ENCODE results near the gene DAAM2. TPM values are rescaled to one million over a fixed set of nuclear protein-coding genes. Genes with fewer than 3 reads are reported as not detected.

The DAAM2 gene
- total RNA-seq, 1 donor from 2014 or later, result 22.1 TPM

DNA sequence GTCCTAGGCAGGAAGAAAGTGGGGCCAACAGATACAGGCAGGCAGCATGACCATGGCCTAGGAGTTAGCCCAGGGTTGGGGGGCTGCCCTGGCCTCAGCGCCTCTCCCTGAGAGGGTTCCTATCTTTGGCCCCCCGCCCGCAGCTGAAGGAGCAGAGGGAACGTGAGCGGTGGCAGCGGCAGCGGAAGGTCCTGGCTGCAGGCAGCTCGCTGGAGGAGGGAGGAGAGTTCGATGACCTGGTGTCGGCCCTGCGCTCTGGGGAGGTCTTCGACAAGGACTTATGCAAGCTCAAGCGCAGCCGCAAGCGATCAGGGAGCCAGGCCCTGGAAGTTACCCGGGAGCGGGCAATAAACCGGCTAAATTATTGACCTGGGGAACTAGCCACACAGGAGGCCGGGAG is 109.5 kb downstream of the DAAM2 start:
- Histone ChIP-seq H3K27me3 (no peaks in the 10 kb centered on the region), H3K4me3 (no peak overlapping the region), H3K27ac (no peak overlapping the region), H3K36me3 (peaks cover 0 to 18% of the 10 kb centered on the region in 2 donors), H3K9me3 (no peaks in the 10 kb centered on the region), H3K4me1 (no peaks in the 10 kb centered on the region)
- TF ChIP-seq, protein P1, sequence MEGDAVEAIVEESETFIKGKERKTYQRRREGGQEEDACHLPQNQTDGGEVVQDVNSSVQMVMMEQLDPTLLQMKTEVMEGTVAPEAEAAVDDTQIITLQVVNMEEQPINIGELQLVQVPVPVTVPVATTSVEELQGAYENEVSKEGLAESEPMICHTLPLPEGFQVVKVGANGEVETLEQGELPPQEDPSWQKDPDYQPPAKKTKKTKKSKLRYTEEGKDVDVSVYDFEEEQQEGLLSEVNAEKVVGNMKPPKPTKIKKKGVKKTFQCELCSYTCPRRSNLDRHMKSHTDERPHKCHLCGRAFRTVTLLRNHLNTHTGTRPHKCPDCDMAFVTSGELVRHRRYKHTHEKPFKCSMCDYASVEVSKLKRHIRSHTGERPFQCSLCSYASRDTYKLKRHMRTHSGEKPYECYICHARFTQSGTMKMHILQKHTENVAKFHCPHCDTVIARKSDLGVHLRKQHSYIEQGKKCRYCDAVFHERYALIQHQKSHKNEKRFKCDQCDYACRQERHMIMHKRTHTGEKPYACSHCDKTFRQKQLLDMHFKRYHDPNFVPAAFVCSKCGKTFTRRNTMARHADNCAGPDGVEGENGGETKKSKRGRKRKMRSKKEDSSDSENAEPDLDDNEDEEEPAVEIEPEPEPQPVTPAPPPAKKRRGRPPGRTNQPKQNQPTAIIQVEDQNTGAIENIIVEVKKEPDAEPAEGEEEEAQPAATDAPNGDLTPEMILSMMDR (IDR thresholded peaks at IDR 0.05), result no peak
- no peak for TF ChIP-seq POLR2A (IDR thresholded peaks at IDR 0.05)
- intact Hi-C loops (cut with DNase I), result no loop called here
- DNase-seq (ENCODE audit: extremely low spot score in 2 of 2), result no peak

DNA sequence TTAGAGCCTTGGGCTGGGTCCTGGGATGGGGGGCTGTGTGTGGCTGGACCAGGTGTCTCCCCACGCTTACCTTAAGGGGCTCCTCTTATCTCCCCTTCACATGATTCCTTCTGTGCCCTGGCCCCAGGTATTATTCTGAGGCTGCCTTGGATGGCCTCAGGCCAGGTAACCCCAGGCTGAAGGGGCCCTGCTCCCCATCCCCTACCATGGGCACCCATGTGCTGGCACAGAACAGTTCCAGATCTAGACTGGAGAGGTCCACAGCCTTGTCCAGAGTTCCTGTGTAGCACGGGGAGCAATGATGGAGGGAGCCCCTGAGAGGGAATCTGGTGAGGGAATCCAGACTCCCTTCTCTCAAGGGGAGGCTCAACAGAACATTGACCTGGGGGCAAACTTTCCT is 110.0 kb downstream of the DAAM2 start:
- DNase-seq (ENCODE audit: extremely low spot score in 2 of 2), result no peak
- TF ChIP-seq POLR2AphosphoS5 (IDR thresholded peaks at IDR 0.05; ENCODE audit: insufficient read depth in 1 of 2, low read depth in 1 of 2) (no peak), POLR2A (IDR thresholded peaks at IDR 0.05) (no peak)
- TF ChIP-seq, protein P1 (IDR thresholded peaks at IDR 0.05), result no peak
- no peaks in the 10 kb centered on the region for H3K9me3 ChIP-seq
- H3K4me3 ChIP-seq, result no peak overlapping the region
- H3K27ac ChIP-seq, result no peak overlapping the region
- intact Hi-C loops (cut with DNase I), result no loop called here
- H3K4me1 ChIP-seq, result no peaks in the 10 kb centered on the region
- no peaks in the 10 kb centered on the region for H3K27me3 ChIP-seq
- peaks cover 0 to 13% of the 10 kb centered on the region in 2 donors for H3K36me3 ChIP-seq

DNA sequence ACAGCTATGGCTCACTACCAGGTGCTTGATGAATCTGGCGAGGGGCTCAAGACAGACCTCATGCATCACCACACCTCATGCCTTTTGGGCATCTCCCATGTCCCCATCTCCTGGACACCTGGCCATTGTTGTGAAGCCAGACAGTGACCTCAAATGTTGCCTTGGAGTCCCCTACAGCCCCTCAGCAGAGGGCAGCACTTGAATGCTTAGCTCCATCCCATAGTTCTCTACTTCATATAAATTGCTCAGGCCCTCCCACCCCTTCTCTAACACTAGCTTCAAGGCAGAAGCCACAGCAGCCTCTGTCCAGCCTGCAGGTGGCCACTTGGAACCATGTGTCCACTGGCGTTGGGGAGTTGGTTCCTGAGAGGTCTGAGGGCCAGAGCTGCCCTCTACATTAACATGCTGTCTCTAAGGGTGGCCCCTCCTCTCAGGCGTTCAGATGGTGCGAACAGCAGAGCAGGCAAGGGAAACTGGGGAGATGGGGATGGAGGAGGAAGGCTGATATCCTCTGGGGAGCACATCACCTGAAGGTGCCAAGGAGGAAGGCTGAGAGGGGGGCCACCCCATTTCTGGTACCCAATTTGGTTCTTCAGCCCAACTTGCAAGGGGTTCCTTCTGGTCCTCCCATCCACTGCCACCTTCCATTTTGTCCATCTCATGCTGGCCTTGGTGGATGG is 110.8 kb downstream of the DAAM2 start:
- H3K9me3 ChIP-seq, result no peaks in the 10 kb centered on the region
- no peaks in the 10 kb centered on the region for H3K4me1 ChIP-seq
- DNase-seq (ENCODE audit: extremely low spot score in 2 of 2), result no peak
- intact Hi-C loops (cut with DNase I), result no loop called here
- no peak overlapping the region for H3K4me3 ChIP-seq
- H3K27ac ChIP-seq, result no peak overlapping the region
- TF ChIP-seq POLR2A (IDR thresholded peaks at IDR 0.05) (no peak), POLR2AphosphoS5 (IDR thresholded peaks at IDR 0.05; ENCODE audit: insufficient read depth in 1 of 2, low read depth in 1 of 2) (no peak)
- TF ChIP-seq, protein P1 (IDR thresholded peaks at IDR 0.05), result no peak
- H3K27me3 ChIP-seq, result no peaks in the 10 kb centered on the region
- peaks cover 0 to 11% of the 10 kb centered on the region in 2 donors for H3K36me3 ChIP-seq

DNA sequence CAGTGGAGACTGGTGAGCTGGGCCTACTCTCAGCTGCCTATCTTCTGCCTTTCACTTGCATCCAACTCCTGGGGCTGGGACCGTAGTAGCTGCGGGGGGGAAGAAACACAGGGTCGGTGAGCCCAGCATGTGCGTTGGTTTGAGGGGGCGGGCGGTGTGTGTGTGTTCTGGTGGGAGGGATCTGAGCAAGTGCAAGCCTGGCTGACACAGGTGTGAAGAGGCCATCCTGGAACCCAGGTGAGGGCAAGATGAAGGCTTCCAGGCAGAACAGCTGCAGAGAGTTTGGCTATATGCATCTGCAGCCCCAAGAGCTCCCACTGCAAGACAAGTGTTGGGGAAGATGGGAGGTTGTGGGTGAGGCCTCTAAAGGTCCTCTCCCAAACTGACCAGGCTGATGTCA is 111.5 kb downstream of the DAAM2 start:
- peaks cover 0 to 11% of the 10 kb centered on the region in 2 donors for H3K36me3 ChIP-seq
- intact Hi-C loops (cut with DNase I), result no loop called here
- H3K4me3 ChIP-seq, result no peak overlapping the region
- H3K9me3 ChIP-seq, result no peaks in the 10 kb centered on the region
- no peaks in the 10 kb centered on the region for H3K4me1 ChIP-seq
- H3K27ac ChIP-seq, result no peak overlapping the region
- TF ChIP-seq POLR2A (IDR thresholded peaks at IDR 0.05) (no peak), POLR2AphosphoS5 (IDR thresholded peaks at IDR 0.05; ENCODE audit: insufficient read depth in 1 of 2, low read depth in 1 of 2) (no peak)
- TF ChIP-seq, protein P1 (IDR thresholded peaks at IDR 0.05), result no peak
- DNase-seq (ENCODE audit: extremely low spot score in 2 of 2), result no peak
- H3K27me3 ChIP-seq, result no peaks in the 10 kb centered on the region

DNA sequence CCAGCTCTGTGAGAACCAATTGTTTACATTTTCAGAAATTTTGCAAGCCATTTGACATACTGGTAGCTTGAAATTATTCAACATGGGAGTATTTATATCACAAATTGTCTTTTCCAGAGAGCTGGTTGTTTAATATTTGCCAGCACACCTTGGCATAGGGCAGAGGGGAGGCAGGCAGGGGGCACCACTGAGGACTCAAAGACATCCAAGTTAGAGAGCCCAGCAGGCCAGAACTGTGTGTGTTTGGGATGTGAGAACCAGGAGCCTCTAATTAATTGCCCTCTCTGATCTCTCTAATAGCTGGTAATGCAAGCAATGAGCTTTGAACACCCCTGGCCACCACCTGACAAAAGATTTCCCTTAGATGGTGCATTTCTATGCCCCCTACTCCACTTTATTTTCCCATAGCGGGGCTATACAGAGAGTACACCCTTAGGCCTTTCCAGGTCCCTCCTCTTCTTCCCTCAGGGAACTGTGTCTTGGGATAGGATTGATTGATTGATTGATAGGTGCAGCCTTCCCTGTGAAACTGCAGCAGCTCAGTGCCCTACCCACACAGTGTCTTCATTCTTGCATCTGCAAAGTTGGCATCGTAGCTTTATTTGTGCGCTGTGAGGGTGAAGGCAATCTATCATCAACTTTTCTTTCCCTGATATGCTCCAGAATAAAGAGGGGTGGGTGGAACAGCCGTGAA is 112.9 kb downstream of the DAAM2 start:
- no peak for DNase-seq (ENCODE audit: extremely low spot score in 2 of 2)
- intact Hi-C loops (cut with DNase I), result no loop called here
- Histone ChIP-seq H3K27ac (no peak overlapping the region), H3K9me3 (no peaks in the 10 kb centered on the region), H3K4me3 (no peak overlapping the region), H3K27me3 (no peaks in the 10 kb centered on the region), H3K36me3 (peaks cover 0 to 8% of the 10 kb centered on the region in 2 donors), H3K4me1 (no peaks in the 10 kb centered on the region)
- TF ChIP-seq POLR2AphosphoS5 (IDR thresholded peaks at IDR 0.05; ENCODE audit: insufficient read depth in 1 of 2, low read depth in 1 of 2), result no peak
- TF ChIP-seq POLR2A (IDR thresholded peaks at IDR 0.05), result no peak
- TF ChIP-seq, protein P1 (IDR thresholded peaks at IDR 0.05), result no peak

All from vagina (tissue), 2 donors.